A549 (cell line): ENCODE measurements around the gene KCTD3. TPM values are rescaled to one million over a fixed set of nuclear protein-coding genes. Genes with fewer than 3 reads are reported as not detected.

Experiments used
- ATAC-seq, 2 experiments: fragments of 200-7000 bp in 1 of 2; fragments of >200 bp in 1 of 2; cut with Nextera tagmentation in 1 of 2; cut with Tn5 transposase in 1 of 2; 3 replicates each; pipeline versions ENCODE4 v1.8.0 to v1.9.1; 2018 to 2020; ENCODE audit warnings: mild to moderate bottlenecking in 1 of 2, moderate library complexity in 1 of 2
- CTCF ChIA-PET: fragments of 300-600 bp; sonication (Branson Sonifier 250); formaldehyde crosslinking; extraction: SDS; loops from one replicate; lab custom pipeline; 2021; ENCODE audit warnings: antibody characterized with exemption, inconsistent platforms; lab: Yijun Ruan, JAX
- POLR2A ChIA-PET: fragments of 350-600 bp; formaldehyde crosslinking; extraction: SDS; loops from one replicate; lab custom pipeline; 2021; ENCODE audit warnings: antibody characterized with exemption, inconsistent platforms; lab: Yijun Ruan, JAX
- DNase-seq, 2 experiments: peaks; one replicate each; pipeline versions ENCODE4 v3.0.0 to v3.0.0-alpha.2; 2011 to 2016; ENCODE audit warnings: low read depth in 1 of 2, low spot score in 1 of 2
- FAIRE-seq: peaks from 2 replicates; lab custom pipeline; 2011; peaks lifted over from hg19 to GRCh38; lab: Jason Lieb, UNC
- H3K27ac ChIP-seq, 2 experiments: fragments of >200 bp; sonication (Bioruptor Twin); formaldehyde crosslinking; 3 replicates each; pipeline ENCODE4 v1.5.1; 2016 to 2017
- H3K4me1 ChIP-seq: fragments of >200 bp; sonication (Bioruptor Twin); formaldehyde crosslinking; 3 replicates; pipeline ENCODE4 v1.6.1; 2016
- H3K4me2 ChIP-seq: fragments of >200 bp; sonication (Bioruptor Twin); formaldehyde crosslinking; 3 replicates; pipeline ENCODE4 v1.6.1; 2016
- H3K4me3 ChIP-seq: fragments of >200 bp; sonication (Bioruptor Twin); formaldehyde crosslinking; 3 replicates; pipeline ENCODE4 v1.5.1; 2016
- H3K9me3 ChIP-seq: fragments of >200 bp; sonication (Bioruptor Twin); formaldehyde crosslinking; 3 replicates; pipeline ENCODE4 v1.6.1; 2016
- BCL3 ChIP-seq: fragments of >200 bp; sonication (Bioruptor Twin); formaldehyde crosslinking; IDR thresholded peaks from 3 replicates; pipeline ENCODE4 v1.6.1; 2016
- BHLHE40 ChIP-seq: IDR thresholded peaks from 2 replicates; pipeline ENCODE4 v1.6.1; 2012; ENCODE audit warnings: low read depth, low read length, inconsistent platforms
- CBX2 ChIP-seq: fragments of 200-600 bp; sonication (generic); IDR thresholded peaks from 2 replicates; pipeline ENCODE4 v1.6.1; 2016; ENCODE audit warnings: low read depth, mild to moderate bottlenecking, borderline replicate concordance
- CBX8 ChIP-seq: fragments of 200-600 bp; sonication (generic); IDR thresholded peaks from 2 replicates; pipeline ENCODE4 v1.6.1; 2016
- CHD4 ChIP-seq: fragments of 200-600 bp; sonication (generic); IDR thresholded peaks from 2 replicates; pipeline ENCODE4 v1.6.1; 2016; ENCODE audit warnings: antibody characterized with exemption, mild to moderate bottlenecking, borderline replicate concordance
- EHF ChIP-seq: fragments of 250-450 bp; sonication (Bioruptor Pico); IDR thresholded peaks from 2 replicates; pipeline ENCODE4 v1.5.0; 2020; ENCODE audit warnings: mild to moderate bottlenecking
- EHMT2 ChIP-seq: fragments of 200-600 bp; sonication (generic); IDR thresholded peaks from 2 replicates; pipeline ENCODE4 v1.6.1; 2016; ENCODE audit warnings: antibody characterized with exemption, low read depth, mild to moderate bottlenecking, moderate library complexity
- EP300 ChIP-seq, 2 experiments: fragments of >200 bp; sonication (Bioruptor Twin); formaldehyde crosslinking; IDR thresholded peaks; 2 replicates in 1 of 2; 3 replicates in 1 of 2; pipeline ENCODE4 v1.6.1; 2016 to 2017
- ESRRA ChIP-seq: fragments of 150-350 bp; IDR thresholded peaks from 2 replicates; pipeline ENCODE4 v1.6.1; 2014; ENCODE audit warnings: mild to moderate bottlenecking, low read length, borderline replicate concordance
- FOSB ChIP-seq: fragments of 250-450 bp; sonication (Bioruptor Pico); IDR thresholded peaks from 2 replicates; pipeline ENCODE4 v1.5.0; 2020; ENCODE audit warnings: mild to moderate bottlenecking, moderate library complexity
- FOXS1 ChIP-seq: fragments of 250-450 bp; sonication (Bioruptor Pico); IDR thresholded peaks from 2 replicates; pipeline ENCODE4 v1.5.0; 2020; ENCODE audit warnings: mild to moderate bottlenecking, moderate library complexity
- GATA3 ChIP-seq: IDR thresholded peaks from 2 replicates; pipeline ENCODE4 v1.6.1; 2012; ENCODE audit warnings: borderline replicate concordance
- HDAC2 ChIP-seq: fragments of 200-600 bp; sonication (generic); IDR thresholded peaks from 2 replicates; pipeline ENCODE4 v1.6.1; 2016
- JUN ChIP-seq, 2 experiments: fragments of >200 bp; sonication (Bioruptor Twin); formaldehyde crosslinking; IDR thresholded peaks; 2 replicates in 1 of 2; 3 replicates in 1 of 2; pipeline ENCODE4 v1.6.1; 2016 to 2017
- JUNB ChIP-seq: fragments of >200 bp; sonication (Bioruptor Twin); formaldehyde crosslinking; IDR thresholded peaks from 2 replicates; pipeline ENCODE4 v1.6.1; 2016
- MAFK ChIP-seq: fragments of 450-650 bp; IDR thresholded peaks from 2 replicates; pipeline ENCODE4 v1.6.1; 2014; ENCODE audit not compliant: partially characterized antibody
- MAX ChIP-seq: IDR thresholded peaks from 2 replicates; pipeline ENCODE4 v1.6.1; 2012
- MAZ ChIP-seq: fragments of 150-350 bp; IDR thresholded peaks from 2 replicates; pipeline ENCODE4 v1.6.1; 2014; ENCODE audit warnings: antibody characterized with exemption, low read depth, low read length, borderline replicate concordance
- NFE2L2 ChIP-seq: fragments of 150-350 bp; conservative IDR thresholded peaks from 2 replicates; pipeline ENCODE4 v1.6.1; 2014; ENCODE audit warnings: low read length
- POLR2A ChIP-seq: IDR thresholded peaks from 2 replicates; pipeline ENCODE4 v1.6.1; 2012; ENCODE audit warnings: mild to moderate bottlenecking, low read length
- POLR2AphosphoS2 ChIP-seq: conservative IDR thresholded peaks from 2 replicates; pipeline ENCODE4 v1.6.1; 2012; ENCODE audit warnings: low read length, improper control_type of control experiment, inconsistent platforms
- RARB ChIP-seq: fragments of 250-450 bp; sonication (Bioruptor Pico); IDR thresholded peaks from 2 replicates; pipeline ENCODE4 v1.8.0; 2021; ENCODE audit warnings: mild to moderate bottlenecking, moderate library complexity
- REST ChIP-seq: fragments of 200-600 bp; sonication (generic); IDR thresholded peaks from 2 replicates; pipeline ENCODE4 v1.6.1; 2016; ENCODE audit warnings: antibody characterized with exemption, mild to moderate bottlenecking, moderate library complexity
- SREBF2 ChIP-seq: fragments of 450-650 bp; IDR thresholded peaks from 2 replicates; pipeline ENCODE4 v1.6.1; 2014; ENCODE audit warnings: mild to moderate bottlenecking, moderate library complexity
- TFCP2L1 ChIP-seq: fragments of 250-450 bp; sonication (Bioruptor Pico); IDR thresholded peaks from 2 replicates; pipeline ENCODE4 v1.5.0; 2021; ENCODE audit warnings: mild to moderate bottlenecking
- TP53 ChIP-seq: fragments of 250-450 bp; sonication (Bioruptor Pico); IDR thresholded peaks from 2 replicates; pipeline ENCODE4 v1.5.0; 2021; ENCODE audit warnings: mild to moderate bottlenecking, moderate library complexity
- ZC3H11A ChIP-seq: fragments of 450-650 bp; IDR thresholded peaks from 2 replicates; pipeline ENCODE4 v1.6.1; 2014; ENCODE audit warnings: antibody characterized with exemption, mild to moderate bottlenecking
- ZFP36 ChIP-seq: fragments of 450-650 bp; IDR thresholded peaks from 2 replicates; pipeline ENCODE4 v1.6.1; 2014; ENCODE audit warnings: borderline replicate concordance; ENCODE audit not compliant: partially characterized antibody
- ZSCAN20 ChIP-seq: fragments of 250-450 bp; sonication (Bioruptor Pico); IDR thresholded peaks from 2 replicates; pipeline ENCODE4 v1.8.0; 2022; ENCODE audit warnings: mild to moderate bottlenecking, moderate library complexity
- WGBS: methylation state at CpG from one replicate; pipeline ENCODE4 v1.1.6; 2017; ENCODE audit errors: missing lambda C conversion rate; 5-methylcytosine and 5-hydroxymethylcytosine counted together
- polyA plus RNA-seq, 4 experiments: library from polyadenylated mRNA; depleted of rRNA in 3 of 4; stranded (reverse); fragments of >200 nt; fragmentation: RNase III in 1 of 4; extraction: RNeasy Plus Mini Kit Qiagen cat#74134 plus additional on column Dnase treatment in 1 of 4; gene quantifications; 2 replicates in 3 of 4; 3 replicates in 1 of 4; pipeline ENCODE4 v1.2.3, GENCODE V29; 2011 to 2017

Gene KCTD3
- polyA plus RNA-seq, 2 of the 4 experiments (the other 2 are of a cell fraction): 33.0 to 69.4 TPM

DNA sequence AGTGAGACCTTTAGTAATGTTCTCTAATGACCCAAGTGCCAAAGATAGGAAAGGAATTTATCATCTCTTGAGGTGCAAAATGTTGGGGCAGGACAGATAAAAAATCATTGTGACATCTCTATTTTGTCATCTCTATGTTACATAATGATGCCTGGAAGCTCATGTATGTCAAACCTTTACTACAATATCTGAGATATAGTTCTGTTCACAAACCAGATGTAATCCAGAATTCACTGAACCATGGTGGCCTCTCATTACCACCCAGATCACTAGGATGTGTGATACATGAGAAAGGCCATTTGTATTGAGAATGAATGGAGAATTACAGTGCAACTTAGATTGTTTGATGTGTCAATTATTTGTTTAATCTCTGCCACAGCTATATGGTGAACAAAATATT is 22.0 kb upstream of the KCTD3 start (continued):
- TF ChIP-seq EP300 (IDR thresholded peaks at IDR 0.05): no peak
- no peak for TF ChIP-seq CBX8
- TF ChIP-seq POLR2AphosphoS2: no peak
- no peak for TF ChIP-seq ESRRA

DNA sequence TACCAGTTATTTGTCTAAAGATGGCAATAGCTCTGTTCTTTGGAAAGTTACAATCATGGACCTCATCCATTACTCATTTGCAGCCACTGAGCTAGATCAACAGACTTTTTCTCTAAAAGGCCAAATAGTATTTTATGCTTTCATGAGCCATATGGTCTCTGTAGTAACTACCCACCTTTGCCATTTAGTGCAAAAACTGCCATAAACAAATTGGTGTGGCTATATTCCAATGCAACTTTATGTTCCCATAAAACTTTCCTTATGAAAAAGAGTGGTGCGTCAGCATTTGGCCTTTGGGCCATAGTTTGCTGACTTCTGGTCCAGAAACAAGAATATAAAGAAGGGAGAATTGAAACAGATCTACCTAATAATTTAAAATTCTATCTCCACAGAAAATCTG is 20.1 kb upstream of the KCTD3 start:
- DNase-seq: no peak
- no peak for TF ChIP-seq EHF (CRISPR knock-in tag)
- no peak for TF ChIP-seq EHMT2
- no peak for TF ChIP-seq MAX
- no peak for TF ChIP-seq FOXS1 (CRISPR knock-in tag)
- TF ChIP-seq JUNB: no peak
- no peak for TF ChIP-seq RARB (CRISPR knock-in tag)
- no peak for TF ChIP-seq HDAC2
- no peak for TF ChIP-seq CHD4
- TF ChIP-seq GATA3: no peak
- no peak for TF ChIP-seq TFCP2L1 (CRISPR knock-in tag)
- H3K27ac ChIP-seq: no peak overlapping the region
- peaks cover 12% of the 10 kb centered on the region; the same call in 1 of the 3 replicates for H3K9me3 ChIP-seq
- no peak for ATAC-seq
- no peak overlapping the region for H3K4me2 ChIP-seq
- CTCF ChIA-PET: no interaction called here
- 90% methylated on average over 1 of the region's 1 CpG for WGBS
- POLR2A ChIA-PET: no interaction called here
- no peaks in the 10 kb centered on the region for H3K4me1 ChIP-seq
- no peak for FAIRE-seq
- no peak overlapping the region for H3K4me3 ChIP-seq

DNA sequence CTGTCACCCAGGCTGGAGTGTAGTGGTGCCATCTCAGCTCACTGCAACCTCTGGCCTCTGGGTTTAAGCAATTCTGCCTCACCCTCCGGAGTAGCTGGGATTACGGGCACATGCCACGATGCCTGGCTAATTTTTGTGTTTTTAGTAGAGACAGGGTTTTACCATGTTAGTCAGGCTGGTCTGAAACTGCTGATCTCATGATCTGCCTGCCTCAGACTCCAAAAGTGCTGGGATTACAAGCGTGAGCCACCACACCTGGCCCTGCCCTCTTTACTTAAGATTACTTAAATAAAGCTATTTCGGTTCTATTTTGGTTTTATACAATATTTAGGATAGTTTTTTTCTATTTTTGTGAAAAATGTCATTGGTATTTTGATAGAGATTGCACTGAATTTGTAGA is 15.3 kb upstream of the KCTD3 start:
- ATAC-seq (no peak), FAIRE-seq (no peak), DNase-seq (no peak)
- Histone ChIP-seq H3K4me1 (no peaks in the 10 kb centered on the region), H3K27ac (no peak overlapping the region), H3K4me3 (no peak overlapping the region), H3K9me3 (0 out of 3 replicates have a peak, but pooled peaks cover 2% of the 10 kb centered on the region), H3K4me2 (no peak overlapping the region)
- ChIA-PET CTCF (no interaction called here), POLR2A (no interaction called here)
- TF ChIP-seq ZSCAN20 (no peak), BCL3 (no peak), ZC3H11A (no peak), JUNB (no peak), CBX8 (no peak), ZFP36 (no peak), GATA3 (no peak), JUN (IDR thresholded peaks at IDR 0.05) (no peak)
- 57% methylated on average over 5 of the region's 5 CpGs for WGBS

DNA sequence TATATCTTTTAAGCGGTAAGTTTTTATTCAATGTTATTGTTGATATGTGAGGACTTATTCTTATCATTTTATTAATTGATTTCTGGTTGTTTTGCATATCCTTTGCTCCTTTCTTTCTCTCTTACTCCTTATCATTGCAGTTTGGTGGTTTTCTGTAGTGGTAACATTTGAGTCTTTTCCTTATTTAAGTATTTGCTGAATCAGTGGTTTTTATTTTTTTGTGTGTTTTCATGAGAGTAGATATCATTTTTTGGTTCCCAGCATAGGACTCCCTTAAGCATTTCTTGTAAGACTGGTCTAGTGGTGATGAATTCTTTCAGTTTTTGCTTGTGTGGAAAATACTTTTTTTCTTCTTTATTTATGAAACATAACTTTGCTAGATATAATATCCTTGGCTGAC is 12.2 kb upstream of the KCTD3 start:
- no peak for FAIRE-seq
- no peak for ATAC-seq
- no peak overlapping the region for H3K4me3 ChIP-seq
- 83% methylated on average over 1 of the region's 1 CpG for WGBS
- 0 out of 3 replicates have a peak, but pooled peaks cover 3% of the 10 kb centered on the region for H3K4me1 ChIP-seq
- TF ChIP-seq MAFK (peak; percentile 82), CBX2 (no peak)
- H3K27ac ChIP-seq: no peak overlapping the region
- CTCF ChIA-PET: no interaction called here
- no peak overlapping the region for H3K4me2 ChIP-seq
- no peak for DNase-seq
- POLR2A ChIA-PET: no interaction called here
- H3K9me3 ChIP-seq: 0 out of 3 replicates have a peak, but pooled peaks cover 2% of the 10 kb centered on the region

- Histone ChIP-seq H3K27ac (no peak overlapping the region), H3K4me2 (no peak overlapping the region), H3K9me3 (0 out of 3 replicates have a peak, but pooled peaks cover 2% of the 10 kb centered on the region), H3K4me1 (0 out of 3 replicates have a peak, but pooled peaks cover 3% of the 10 kb centered on the region), H3K4me3 (no peak overlapping the region)
- CTCF ChIA-PET: no interaction called here
- POLR2A ChIA-PET: no interaction called here
- 0% methylated on average over 1 of the region's 1 CpG for WGBS
- no peak for FAIRE-seq
- no peak for DNase-seq
- no peak for ATAC-seq
- TF ChIP-seq MAZ: no peak
- no peak for TF ChIP-seq NFE2L2
- no peak for TF ChIP-seq SREBF2
- no peak for TF ChIP-seq MAX
- TF ChIP-seq POLR2A: no peak
- TF ChIP-seq BHLHE40: no peak
- no peak for TF ChIP-seq JUNB
- TF ChIP-seq TP53 (CRISPR knock-in tag): no peak
- TF ChIP-seq ZFP36: no peak
- no peak for TF ChIP-seq REST
- no peak for TF ChIP-seq FOSB (CRISPR knock-in tag)
- no peak for TF ChIP-seq EHF (CRISPR knock-in tag)
- no peak for TF ChIP-seq POLR2AphosphoS2
Observed at GRCh38 chr1:215555531-215555930, 11.6 kb upstream of the KCTD3 start.
